GM12874 (cell line): ENCODE measurements around the gene GAS2.

Experiments
- CTCF ChIP-seq: IDR thresholded peaks from 2 replicates; pipeline ENCODE4 v1.5.1; 2011; ENCODE audit warnings: low read depth, mild to moderate bottlenecking, control low read depth, low read length, moderate library complexity; ENCODE audit not compliant: insufficient read depth

The GAS2 gene

DNA sequence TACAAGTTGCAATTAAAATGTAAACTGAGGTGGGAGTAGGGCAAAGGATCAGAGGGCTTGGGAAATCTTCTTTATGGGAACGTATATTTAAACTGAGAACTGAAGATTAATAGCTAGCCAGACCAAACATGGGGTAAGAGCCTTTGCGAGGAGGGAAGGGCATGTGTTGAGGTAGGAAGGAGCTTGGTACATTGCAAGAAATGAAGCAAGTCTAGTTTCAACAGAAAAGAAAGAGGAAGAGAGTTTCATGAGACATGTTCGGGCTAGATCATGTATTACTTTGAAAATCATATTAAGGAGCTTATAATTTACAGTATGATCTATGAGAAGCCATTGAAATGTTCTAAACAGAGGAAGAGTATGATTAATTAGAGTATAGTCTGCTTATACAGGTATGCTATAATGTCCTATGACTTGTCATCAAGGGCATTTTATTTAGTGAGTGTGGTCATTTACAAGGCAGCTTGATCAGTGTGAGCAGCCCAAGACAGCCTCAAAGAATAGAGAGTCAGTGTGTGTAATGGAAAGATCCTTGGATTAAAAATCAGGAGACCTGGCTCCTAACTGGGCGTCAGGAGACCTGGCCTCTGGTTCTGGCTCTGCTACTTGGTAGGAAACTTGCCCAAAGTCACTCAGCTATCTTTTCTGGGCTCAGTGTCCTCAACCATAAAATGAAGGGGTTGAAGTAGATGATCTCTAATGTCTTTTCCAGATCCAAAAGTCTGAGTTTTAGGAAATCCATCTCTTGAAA lies 10.9 kb downstream of the GAS2 start:
- TF ChIP-seq CTCF = no peak

GRCh38 chr11:22680628-22681027 lies 14.2 kb downstream of the GAS2 start:
- TF ChIP-seq CTCF = no peak

DNA sequence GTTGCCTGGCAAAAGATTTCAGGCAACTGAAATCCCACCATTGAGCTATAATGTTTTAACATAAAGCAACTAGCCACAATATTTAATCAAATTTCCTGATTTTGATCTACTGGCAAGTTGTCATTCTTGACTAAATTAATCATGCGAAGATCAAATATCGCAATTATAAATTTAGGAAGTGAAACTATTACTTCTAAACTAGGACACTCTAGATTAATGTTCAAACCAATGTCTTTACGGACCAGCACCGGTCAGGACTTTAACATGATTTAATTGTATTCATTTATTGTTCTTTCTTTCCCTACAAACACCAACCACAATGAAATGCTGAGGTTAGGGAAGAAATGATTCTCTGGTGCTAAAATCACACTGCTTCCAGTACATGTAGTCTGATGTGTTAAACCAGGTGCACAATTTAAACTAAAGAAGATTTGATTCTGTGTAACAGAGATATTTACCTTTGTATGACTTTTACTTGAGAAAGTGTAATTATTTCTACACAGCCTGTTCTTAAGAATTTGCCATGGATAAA lies 14.9 kb downstream of the GAS2 start:
- no peak for TF ChIP-seq CTCF

GRCh38 chr11:22684082-22684481 lies 17.7 kb downstream of the GAS2 start:
- no peak for TF ChIP-seq CTCF

DNA sequence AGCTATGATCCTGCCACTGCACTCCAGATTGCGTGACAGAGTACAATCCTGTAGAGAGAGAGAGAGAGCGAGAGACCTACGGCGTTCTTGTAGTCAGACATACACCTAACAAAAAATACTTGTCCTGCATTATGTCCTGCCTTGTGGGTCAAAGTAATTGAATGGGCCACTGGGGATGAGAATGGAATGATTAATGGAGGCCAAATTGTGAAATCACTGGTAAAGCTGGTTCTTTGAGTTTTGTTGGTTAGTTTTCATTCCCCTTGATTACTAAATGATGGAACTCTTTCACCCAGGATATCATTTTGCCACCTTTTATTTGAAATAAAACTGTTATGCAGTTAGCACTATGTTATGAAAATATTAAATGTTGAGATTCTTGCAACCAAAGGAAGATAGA lies 18.7 kb downstream of the GAS2 start:
- TF ChIP-seq CTCF = no peak

DNA sequence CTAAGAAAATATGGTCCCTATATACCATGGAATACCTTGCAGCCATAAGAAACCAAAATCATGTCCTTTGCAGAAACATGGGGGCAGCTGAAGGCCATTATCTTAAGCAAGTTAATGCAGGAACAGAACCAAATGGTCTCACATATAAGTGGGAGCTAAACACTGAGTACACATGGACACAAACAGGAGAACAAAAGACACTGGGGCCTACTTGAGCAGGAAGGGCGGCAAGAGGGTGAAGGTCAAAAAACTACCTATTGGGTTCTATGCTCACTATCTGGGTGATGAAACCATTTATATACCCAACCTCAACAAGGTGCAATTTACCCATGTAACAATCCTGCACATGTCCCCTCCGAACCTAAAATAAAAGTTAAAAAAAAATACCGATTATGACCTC lies 22.5 kb downstream of the GAS2 start:
- no peak for TF ChIP-seq CTCF

- no peak for TF ChIP-seq CTCF
Observed at GRCh38 chr11:22690257-22690656, 23.8 kb downstream of the GAS2 start.
